Stimulated activated CD8-positive, alpha-beta memory T cell treated with anti-CD3 and anti-CD28 coated beads, Interleukin-4, amount 100 ng/mL, for 1 hour (primary cell): ENCODE data around the gene LDLRAD2.
"Not testable (repeated sequence)": the region's sequence is repeated elsewhere in the genome, so short reads cannot be mapped to it uniquely, and the experiment has no call there.

Source experiments
- DNase-seq, 2 donors: peaks; one replicate each; pipeline ENCODE4 v3.0.0-alpha.2; 2020; ENCODE audit warnings: low read depth in 2 of 2, low spot score in 1 of 2

LDLRAD2 gene

DNA sequence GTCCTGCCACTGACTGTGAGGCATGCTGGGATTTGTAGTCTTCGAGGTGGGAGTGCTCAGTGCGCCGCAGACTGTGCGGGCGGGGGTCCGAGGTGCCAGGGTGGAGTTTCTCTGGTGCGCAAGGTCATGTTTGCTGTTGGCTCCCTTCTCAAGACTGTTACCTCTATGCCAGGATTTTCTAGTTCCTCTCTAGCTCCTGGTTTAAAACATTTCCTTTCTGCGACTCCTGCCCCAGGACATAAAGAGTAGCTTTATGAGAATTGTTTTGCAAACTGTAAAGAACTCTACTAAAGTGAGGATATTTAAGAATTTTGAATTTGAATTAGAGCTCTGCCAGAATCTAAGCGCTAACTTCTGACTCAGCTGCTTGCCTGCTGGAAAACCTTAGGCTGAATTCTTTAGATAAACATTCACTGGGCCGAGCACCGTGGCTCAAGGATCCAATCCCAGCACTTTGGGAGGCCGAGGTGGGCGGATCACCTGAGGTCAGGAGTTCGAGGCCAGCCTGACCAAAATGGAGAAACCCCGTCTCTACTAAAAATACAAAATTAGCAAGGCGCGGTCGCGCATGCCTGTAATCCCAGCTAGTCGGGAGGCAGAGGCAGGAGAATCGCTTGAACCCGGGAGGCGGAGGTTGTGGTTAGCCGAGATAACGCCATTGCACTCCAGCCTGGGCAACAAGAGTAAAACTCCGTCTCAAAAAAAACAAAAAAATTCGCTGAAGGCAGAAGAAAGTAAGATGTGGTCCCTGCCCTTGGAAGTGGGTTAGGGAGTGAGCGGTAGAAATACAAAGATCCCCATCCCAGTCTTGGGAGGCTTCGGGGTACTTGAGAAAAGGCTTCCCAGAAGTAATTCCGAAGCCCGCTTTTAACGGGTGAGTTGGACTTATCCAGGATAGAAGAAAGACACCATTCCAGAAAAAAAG lies 28.1 kb upstream of the LDLRAD2 start:
- no peak for DNase-seq

DNA sequence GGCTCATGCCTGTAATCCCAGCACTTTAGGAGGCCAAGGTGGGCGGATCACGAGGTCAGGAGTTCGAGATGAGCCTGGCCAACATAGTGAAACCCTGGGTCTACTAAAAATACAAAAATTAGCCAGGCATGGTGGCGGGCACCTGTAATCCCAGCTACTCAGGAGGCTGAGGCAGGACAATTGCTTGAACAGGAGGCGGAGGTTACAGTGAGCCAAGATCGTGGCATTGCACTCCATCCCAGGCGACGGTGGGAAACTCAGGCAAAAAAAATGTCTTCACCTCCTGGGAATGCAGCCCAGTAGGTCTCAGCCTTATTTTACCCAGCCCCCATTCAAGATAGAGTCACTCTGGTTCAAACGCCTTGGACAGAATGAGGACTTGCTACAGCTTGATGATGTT lies 26.3 kb upstream of the LDLRAD2 start:
- not testable (repeated sequence) for DNase-seq

DNA sequence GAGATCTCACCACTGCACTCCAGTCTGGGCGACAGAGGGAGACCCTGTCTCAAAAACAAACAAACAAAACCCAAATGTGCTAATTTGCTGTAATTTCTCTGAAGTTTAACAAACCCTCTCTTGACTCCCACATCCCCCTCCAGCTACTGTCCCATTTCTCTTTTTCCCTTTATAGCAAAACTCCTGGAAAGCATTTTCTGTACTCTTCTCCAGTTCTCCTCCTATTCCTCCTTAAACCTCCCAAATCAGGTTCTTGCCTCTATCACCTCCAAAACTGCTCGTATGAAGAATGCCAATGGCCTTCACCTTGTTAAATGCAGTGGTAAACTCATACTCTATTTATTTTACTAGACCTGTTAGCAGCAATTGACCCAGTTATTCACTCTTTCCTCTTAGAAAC lies 25.4 kb upstream of the LDLRAD2 start:
- no peak for DNase-seq

DNA sequence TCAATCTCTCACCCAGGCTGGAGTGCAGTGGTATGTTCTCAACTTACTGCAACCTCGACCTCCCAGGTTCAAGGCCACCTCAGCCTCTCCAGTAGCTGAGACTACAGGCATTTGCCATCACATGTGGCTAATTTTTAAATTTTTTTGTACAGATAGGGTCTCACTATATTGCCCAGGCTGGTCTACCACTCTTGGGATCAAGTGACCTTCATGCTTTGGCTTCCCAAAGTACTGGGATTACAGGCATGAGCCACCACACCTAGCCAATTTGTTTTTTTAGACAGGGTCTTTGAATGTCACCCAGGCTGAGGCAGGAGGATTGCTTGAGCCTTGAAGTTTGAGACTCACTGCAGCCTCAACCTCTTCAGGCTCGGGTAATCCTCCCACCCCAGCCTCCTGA lies 19.0 kb upstream of the LDLRAD2 start:
- DNase-seq = no peak

DNA sequence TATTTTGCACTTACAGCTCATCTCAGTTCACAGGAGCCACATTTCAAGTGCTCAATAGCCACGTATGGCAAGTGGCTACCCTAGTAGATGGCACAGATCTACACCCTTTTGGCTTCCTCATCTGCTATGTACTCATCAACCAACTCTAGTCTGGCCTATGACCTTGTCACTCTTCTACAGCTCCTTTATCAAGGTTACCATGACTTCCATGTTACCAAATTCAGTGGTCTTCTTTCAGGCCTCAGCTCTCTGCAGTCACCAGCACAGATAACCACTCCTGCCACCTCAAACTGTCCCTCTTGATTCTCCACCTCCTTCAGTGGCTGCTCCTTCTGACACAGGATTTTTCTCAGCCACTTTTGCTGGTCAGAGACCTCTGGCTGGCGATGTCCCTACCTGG lies 17.4 kb upstream of the LDLRAD2 start:
- DNase-seq = no peak

DNA sequence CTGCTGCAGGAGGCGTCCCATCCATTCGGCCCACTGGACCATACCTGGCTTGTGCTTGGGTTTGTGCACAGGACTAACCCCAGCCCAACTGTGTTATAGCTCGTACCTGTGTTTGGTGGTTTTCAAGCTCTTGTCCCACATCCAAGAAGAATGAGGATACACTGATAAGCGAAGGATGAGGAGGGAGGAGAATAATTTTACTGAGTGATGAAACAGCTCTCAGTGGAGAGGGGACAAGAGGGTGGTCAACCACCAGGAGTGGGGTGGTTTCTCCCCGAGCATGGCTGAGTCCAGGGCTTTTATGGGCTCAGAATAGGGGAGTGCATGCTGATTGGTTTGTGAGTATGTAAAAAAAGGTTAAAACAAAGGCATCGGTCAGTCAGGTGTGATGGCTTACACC lies 17.0 kb upstream of the LDLRAD2 start:
- no peak for DNase-seq

DNA sequence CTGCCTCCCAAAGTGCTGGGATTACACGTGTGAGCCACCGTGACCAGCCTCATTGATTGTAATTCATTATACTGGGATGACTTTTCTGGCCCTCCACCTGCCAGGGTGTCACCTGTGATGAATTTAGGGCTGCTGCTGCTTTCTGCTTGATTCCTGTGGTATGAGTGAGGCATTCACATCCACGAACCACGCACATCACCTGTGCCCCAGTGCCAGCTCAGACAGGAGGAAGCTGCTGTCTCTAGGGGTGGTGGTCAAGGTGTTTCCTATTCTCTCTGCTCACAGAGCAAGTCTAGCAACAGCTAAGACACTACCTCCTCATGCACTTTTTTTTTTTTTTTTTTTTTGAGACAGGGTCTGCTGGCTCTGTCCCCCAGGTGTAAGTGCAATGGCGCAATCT lies 12.3 kb upstream of the LDLRAD2 start:
- no peak for DNase-seq

DNA sequence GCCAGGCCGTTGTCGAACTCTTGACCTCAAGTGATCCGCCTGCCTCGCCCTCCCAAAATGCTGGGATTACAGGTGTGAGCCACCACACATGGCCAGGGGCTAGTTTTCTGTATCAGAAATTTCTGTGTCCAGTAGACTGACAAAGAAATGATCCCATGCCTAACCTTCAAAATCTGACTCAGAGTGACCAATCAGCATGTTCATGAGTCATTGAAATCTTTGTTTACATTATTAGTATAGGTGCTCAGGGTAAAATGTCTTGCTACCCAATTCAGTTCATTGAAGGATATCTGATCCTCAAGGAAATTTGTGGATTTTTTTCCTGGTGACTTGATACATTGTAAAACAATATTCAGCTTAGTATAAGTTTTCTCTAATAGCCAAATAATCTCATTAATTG lies 11.0 kb upstream of the LDLRAD2 start:
- no peak for DNase-seq

DNA sequence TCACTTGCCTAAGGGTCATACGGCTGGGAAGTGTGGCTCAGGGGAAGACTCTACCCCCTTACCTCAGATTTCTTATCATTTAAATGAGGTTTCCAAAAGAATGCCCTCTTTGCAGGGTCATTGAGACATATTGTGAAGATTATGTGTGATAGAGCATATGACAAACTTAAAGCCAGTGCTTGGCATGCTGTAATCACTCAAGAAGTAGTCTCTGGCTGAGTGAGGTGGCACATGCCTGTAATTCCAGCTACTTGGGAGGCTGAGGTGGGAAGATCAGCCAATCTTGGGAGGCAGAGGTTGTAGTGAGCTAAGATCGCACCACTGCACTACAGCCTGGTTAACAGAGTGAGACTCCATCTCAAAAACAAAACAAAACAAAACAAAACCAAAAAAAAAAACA lies 7.5 kb upstream of the LDLRAD2 start:
- DNase-seq = no peak

DNA sequence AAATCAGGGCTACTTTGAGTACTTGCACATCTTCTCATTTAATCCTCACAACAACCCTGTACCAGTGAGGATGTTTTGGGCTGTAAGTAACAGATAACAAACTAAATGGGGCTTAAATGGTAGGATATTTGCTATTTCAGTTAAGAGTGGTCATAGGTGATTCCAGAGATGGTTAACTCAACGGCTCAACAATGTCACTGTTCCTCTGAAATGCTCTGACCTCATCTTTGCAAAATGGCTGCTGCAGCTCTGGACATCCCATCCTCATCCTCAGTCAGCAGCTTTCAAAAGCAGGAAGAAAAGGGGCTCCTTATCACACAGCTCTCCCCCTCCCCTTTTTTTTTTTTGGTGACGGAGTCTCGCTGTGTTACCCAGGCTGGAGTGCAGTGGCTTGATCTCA lies 1.5 kb downstream of the LDLRAD2 start:
- DNase-seq = no peak

DNA sequence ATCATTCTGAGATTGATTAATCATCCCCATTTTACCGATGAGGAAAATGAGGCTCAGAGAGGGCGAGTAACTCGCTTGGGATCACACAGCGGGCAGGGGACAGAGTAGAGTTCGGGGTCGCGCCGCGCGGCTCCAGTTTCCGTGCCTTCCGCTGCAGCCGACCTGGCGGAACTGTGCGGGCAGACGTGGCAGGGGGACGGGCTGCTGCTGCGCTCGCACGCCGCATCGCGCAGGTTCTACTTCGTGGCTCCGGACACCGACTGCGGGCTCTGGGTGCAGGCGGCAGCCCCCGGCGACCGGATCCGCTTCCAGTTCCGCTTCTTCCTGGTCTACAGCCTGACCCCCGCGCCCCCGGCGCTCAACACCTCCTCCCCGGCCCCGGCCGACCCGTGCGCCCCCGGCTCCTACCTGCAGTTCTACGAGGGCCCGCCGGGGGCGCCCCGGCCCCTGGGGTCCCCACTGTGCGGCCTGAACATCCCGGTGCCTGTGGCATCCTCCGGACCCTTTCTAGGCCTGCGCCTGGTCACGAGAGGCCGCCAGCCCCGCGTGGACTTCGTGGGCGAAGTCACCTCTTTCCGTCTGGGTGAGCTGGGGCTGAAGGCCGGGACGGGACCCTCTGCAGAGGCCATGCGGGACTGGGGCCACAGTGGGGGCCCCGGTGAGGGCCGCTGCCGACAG lies 2.3 kb downstream of the LDLRAD2 start:
- no peak for DNase-seq

DNA sequence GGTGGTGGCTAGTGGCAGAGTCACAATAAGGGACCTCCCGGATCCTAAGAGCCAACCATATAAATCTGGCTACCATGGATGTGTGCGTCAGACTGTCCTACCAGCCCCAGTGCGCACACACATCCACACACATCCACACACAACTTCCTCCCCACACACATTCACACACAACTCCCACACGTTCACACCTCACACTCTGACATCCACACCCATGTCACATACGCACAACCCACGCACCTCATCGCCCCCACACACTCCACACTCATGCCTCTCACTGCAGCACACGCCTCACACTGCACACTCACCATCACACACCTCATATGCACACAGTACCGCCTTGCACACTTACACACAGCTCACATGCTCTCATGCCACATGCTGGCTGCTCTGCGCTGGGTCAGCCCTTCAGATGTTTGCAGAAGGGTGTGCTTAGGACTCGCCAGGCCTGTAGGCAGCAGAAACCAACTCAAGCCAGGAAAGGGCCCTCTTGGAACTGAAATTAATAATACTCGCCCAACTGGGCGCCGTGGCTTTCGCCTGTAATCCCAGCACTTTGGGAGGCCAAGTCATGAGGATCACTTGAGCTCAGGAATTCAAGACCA lies 3.0 kb downstream of the LDLRAD2 start:
- no peak for DNase-seq

DNA sequence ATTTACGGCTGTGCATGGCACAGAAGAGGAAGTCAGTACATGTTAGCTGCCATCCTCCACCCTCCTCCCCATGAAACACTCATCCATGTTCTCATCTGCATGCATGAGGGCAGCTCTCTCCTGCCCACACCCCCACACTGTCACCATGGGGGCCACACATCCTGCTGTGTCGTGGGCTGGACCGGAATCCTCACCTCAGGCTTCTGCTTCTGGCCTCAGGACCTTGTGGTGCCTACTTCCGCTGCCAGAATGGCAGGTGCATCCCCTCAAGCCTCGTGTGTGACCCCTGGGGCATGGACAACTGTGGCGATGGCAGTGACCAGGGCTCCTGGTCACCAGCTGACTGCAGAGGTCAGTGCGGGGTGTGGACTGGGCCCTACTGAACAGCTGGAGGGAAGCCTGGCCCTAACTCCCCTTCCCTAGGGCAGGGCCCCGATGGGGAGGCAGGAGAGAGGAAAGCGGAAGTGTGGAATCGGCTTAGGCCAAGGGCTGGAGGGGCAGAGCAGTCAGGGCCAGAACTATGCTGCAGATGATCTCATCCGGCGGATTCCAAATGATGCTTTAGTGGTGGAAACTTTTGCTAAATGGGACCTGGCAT lies 3.8 kb downstream of the LDLRAD2 start:
- DNase-seq = no peak

DNA sequence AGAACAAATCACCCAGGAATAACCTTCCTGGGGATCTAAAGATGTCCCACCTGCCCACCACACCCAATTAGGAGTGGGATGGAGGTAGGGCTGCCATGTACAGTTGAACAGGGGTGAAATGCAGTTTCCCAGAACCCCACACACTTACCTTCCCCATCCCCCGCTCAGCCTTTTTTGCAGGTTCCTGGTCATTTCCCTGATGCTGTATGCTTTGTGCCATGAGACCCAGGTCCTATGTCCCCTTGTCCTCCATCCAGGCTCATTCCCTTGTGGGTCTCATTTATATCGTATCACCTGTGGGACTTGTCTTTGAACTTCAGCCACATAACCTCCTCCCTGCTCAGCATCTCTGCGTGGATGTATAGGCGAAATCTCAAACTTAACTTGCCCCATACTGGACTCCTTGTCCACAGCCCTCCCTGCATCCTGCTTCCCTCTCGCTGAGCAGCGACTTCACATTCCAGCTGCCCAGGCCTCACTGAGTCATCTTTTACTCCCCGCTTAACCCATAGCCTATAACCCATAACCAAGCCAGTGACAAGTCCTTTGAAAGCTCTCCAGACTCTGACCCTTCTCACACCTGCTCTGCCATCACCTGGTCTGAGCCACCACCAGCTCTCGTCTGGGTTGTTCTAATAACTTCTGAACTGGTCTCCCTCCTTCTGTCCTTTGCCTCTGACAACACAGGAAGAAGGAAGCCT lies 4.7 kb downstream of the LDLRAD2 start:
- DNase-seq = no peak

DNA sequence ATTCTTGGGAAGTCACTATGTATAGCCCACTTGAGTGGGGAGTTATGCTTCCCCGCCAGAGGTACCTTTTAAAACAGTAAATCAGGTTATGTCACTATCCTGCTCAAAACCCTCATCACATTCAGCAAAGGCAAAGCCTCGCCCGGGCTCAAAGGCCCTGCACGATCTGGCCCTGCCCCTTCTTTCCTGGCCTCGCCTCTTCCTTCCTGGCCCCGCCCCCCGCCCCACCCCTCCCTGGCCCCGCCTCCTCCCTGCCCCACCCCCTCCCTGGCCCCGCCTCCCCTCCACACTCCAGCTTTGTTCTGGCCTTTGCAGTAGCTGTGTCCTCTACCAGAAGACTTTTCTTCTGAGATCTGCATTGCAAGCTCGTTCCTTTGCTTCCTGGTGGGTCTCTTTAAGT lies 6.6 kb downstream of the LDLRAD2 start:
- DNase-seq = no peak

DNA sequence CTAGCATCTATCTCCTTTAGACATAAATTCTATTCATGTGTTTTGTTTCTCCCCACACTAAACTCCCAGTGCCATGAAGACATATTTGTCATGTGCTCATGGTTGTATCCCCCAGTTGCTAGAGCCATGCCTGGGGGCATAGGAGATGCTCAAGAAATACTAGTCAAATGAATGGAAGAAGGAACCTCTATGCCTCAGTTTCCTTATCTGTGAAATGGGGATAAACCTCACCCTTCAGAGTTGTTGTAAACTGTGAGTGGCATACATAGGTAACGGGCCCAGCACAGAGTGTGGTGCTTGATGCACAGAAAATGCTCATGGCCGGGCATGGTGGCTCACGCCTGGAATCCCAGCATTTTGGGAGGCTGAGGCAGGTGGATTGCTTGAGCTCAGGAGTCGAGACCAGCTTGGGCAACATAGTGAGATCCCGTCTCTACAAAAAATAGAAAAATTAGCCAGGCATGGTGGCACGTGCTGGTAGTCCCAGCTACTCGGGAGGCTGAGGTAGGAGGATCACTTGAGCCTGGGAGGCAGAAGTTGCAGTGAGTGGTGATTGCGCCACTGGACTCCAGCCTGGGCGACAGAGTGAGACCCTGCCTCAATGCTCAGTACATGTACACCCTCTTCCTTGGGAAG lies 8.7 kb downstream of the LDLRAD2 start:
- no peak for DNase-seq

DNA sequence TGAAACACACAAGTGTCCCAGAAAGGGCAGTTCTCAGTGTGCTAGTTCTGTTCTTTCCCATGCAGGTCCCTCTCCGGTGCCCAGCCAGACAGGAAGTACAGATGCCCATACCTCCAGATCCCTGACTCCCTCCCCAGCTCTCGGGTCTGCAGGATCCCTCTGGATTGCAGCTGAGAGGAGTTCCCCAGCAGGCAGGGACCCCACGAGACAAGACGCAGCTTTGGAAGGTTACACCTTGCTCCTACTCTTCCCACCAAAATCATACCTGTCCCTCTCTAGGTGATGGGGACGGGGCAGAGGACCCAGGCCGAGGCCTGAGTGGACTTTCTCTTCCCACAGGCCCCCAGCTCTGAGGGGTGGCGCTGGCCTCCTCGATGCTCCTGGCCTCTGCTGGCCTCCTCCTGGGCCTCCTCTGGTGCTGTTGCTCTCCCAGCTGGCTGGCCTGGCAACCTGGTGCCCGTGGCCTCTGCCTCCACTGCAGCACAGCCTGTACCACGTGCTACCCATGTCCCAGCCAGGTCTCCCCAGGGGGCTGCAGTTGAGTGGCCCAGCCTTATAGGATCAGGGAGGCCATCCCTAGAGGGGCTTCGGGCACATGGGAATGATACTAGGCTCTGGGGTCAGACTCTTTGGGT lies 9.4 kb downstream of the LDLRAD2 start:
- no peak for DNase-seq

DNA sequence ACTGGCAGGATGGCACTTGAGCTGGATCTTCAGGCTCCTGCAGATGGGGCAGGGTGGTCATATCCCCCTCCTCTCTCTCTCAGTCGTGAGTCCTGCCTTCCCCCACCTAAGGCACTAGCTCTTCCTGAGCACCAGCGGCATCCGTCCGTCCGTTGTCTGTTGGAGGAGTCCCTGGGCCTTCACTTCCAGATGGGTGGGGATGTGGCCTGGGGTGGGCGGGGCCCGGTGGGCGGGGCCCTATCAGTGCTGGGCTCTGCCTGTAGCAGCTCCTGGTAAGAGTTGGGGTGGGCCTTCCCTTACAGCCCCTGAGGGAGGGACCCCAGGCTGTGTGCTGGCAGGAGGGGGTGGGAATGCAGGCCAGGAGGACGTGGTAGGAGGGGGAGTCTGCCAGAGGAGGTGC lies 10.3 kb downstream of the LDLRAD2 start:
- no peak for DNase-seq

DNA sequence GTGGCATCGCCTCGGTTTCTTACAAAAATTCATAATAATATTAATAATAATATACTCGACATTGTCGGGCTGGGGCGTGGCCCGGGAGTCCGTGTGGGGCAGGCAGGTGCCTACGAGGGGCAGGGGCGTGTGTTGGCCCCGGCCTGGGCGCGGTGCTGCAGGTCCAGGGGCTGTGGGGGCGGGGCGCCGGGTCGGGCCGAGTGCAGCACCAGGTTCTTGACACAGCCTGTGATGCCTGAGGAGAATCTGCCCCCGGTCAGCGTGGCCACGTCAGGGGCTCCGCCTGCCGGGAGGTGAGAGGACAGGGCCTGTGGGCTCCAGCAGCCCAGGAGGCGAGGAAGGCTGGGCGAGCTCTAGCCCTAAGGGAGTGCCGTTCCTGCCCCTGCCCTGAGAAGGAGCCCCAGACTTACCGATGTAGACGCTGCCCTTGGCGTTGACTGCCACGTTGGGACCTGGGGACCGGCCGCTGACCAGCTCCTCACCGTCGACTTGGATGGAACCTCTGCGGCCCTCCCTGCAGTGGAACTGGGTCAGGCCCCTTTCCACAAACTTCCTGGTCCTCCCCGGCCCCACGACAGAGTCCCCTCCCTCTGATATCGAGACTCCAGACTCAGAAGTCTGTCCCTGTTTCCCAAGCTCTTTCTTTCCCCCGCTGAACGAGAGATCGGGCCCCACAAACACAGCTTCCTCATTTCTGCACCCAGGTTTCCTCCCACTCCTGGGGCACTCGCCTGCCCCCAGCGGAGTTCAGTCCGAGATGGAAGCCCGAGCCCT lies 11.3 kb downstream of the LDLRAD2 start:
- no peak for DNase-seq
